NB4 (cell line): ENCODE measurements around the gene PRICKLE3.

Experiments
- MYC ChIP-seq: IDR thresholded peaks from 2 replicates; pipeline ENCODE4 v1.6.1; 2011; ENCODE audit warnings: low read depth, low read length
- POLR2A ChIP-seq: IDR thresholded peaks from 2 replicates; pipeline ENCODE4 v1.6.1; 2011; ENCODE audit warnings: mild to moderate bottlenecking; ENCODE audit not compliant: insufficient read length; ENCODE audit errors: extremely low read depth
- TF ChIP-seq, protein P1 (sequence below): IDR thresholded peaks from one replicate; pipeline ENCODE4 v1.5.1; 2012; ENCODE audit warnings: low read depth, low read length
- TF ChIP-seq, protein P2 (sequence below): IDR thresholded peaks from 2 replicates; pipeline ENCODE4 v1.6.1; 2011; ENCODE audit warnings: low read depth, low read length

DNA sequence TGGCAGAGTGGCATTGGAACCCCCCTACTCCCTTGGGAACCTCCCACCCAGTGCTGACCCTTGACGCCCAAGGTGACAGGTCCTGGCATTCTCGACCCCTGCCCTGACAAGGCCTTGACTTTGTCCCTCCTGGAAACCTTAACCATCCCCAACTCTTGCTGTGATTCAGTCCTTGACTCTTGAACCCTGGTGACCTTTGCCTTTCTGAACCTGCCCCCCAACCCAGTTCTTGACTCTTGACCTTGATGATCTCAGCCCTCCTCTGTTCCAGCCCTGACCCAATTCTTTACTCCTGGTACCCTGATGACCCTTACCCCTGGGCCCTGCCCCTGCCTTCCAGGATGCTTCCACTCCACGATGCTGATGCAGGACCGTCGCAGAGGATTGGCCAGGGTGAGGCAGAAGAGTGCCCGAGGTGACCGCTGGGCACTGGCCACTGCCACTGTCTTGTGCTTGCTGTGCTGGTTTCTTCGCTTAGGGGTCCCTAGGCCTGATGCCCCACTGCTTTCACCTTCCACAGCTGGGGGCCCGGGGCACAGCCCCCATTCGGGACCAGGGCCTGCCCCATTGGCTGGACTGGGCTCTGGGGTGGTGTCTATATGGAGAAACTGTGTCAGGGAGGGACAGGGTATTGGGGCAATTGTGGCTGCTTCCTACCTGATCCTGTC is 45.3 kb upstream of the PRICKLE3 start:
- TF ChIP-seq POLR2A (no peak), MYC (no peak)
- TF ChIP-seq, protein P1, sequence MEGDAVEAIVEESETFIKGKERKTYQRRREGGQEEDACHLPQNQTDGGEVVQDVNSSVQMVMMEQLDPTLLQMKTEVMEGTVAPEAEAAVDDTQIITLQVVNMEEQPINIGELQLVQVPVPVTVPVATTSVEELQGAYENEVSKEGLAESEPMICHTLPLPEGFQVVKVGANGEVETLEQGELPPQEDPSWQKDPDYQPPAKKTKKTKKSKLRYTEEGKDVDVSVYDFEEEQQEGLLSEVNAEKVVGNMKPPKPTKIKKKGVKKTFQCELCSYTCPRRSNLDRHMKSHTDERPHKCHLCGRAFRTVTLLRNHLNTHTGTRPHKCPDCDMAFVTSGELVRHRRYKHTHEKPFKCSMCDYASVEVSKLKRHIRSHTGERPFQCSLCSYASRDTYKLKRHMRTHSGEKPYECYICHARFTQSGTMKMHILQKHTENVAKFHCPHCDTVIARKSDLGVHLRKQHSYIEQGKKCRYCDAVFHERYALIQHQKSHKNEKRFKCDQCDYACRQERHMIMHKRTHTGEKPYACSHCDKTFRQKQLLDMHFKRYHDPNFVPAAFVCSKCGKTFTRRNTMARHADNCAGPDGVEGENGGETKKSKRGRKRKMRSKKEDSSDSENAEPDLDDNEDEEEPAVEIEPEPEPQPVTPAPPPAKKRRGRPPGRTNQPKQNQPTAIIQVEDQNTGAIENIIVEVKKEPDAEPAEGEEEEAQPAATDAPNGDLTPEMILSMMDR: no peak
- TF ChIP-seq, protein P2, sequence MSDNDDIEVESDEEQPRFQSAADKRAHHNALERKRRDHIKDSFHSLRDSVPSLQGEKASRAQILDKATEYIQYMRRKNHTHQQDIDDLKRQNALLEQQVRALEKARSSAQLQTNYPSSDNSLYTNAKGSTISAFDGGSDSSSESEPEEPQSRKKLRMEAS: no peak
